Rectal smooth muscle tissue (tissue), 1 donor: ENCODE data around the gene PTPRG.

Experiments
- H3K27ac ChIP-seq: one replicate; pipeline ENCODE4 v1.7.0; 2013; ENCODE audit warnings: low read depth, low read length, inconsistent platforms
- H3K27me3 ChIP-seq: one replicate; pipeline ENCODE4 v1.7.0; 2013; ENCODE audit warnings: low read length; ENCODE audit not compliant: control insufficient read depth, insufficient read depth
- H3K36me3 ChIP-seq: one replicate; pipeline ENCODE4 v1.7.0; 2013; ENCODE audit warnings: low read length; ENCODE audit not compliant: control insufficient read depth, insufficient read depth
- H3K4me1 ChIP-seq: one replicate; pipeline ENCODE4 v1.7.0; 2013; ENCODE audit warnings: low read length; ENCODE audit not compliant: control insufficient read depth, insufficient read depth
- H3K4me3 ChIP-seq: one replicate; pipeline ENCODE4 v1.7.0; 2013; ENCODE audit warnings: low read length
- H3K9ac ChIP-seq: one replicate; pipeline ENCODE4 v1.7.0; 2013; ENCODE audit warnings: low read length

The PTPRG gene

GRCh38 chr3:61908382-61908781, 347.0 kb downstream of the PTPRG start:
- Histone ChIP-seq H3K36me3 (no peaks in the 10 kb centered on the region), H3K27ac (no peak overlapping the region), H3K4me3 (no peak overlapping the region), H3K9ac (no peak overlapping the region), H3K4me1 (peaks cover 15% of the 10 kb centered on the region), H3K27me3 (no peaks in the 10 kb centered on the region)

GRCh38 chr3:61910732-61911131, 349.4 kb downstream of the PTPRG start:
- Histone ChIP-seq H3K27me3 (no peaks in the 10 kb centered on the region), H3K9ac (no peak overlapping the region), H3K4me1 (no peaks in the 10 kb centered on the region), H3K36me3 (no peaks in the 10 kb centered on the region), H3K27ac (no peak overlapping the region), H3K4me3 (no peak overlapping the region)

GRCh38 chr3:61912158-61912557, 350.8 kb downstream of the PTPRG start:
- no peak overlapping the region for H3K27ac ChIP-seq
- H3K27me3 ChIP-seq, result no peaks in the 10 kb centered on the region
- H3K9ac ChIP-seq, result no peak overlapping the region
- no peak overlapping the region for H3K4me3 ChIP-seq
- H3K4me1 ChIP-seq, result no peaks in the 10 kb centered on the region
- no peaks in the 10 kb centered on the region for H3K36me3 ChIP-seq

GRCh38 chr3:61913701-61914100, 352.3 kb downstream of the PTPRG start:
- Histone ChIP-seq H3K36me3 (no peaks in the 10 kb centered on the region), H3K4me3 (no peak overlapping the region), H3K9ac (no peak overlapping the region), H3K4me1 (peaks cover under 1% of the 10 kb centered on the region), H3K27ac (no peak overlapping the region), H3K27me3 (no peaks in the 10 kb centered on the region)

DNA sequence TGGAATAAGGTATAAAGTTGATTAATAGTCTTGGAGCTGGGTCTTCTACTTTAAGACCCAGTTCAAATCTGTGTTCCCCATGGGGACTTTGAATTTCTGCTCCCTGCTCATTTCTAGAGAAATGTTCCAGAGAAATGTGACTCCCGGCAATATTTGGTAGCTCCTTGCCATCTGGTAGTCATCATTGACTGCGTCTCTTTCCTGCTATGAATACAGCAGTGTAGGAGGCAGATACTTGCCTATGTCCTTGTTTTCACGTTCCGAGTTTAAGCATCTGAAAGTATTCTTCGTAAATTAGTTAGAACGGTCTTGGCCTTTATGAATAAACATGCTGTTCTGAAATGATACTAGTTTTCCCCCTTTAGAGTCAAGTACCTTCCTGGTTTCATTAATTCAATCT, 352.9 kb downstream of the PTPRG start:
- no peaks in the 10 kb centered on the region for H3K36me3 ChIP-seq
- peaks cover 4% of the 10 kb centered on the region for H3K4me1 ChIP-seq
- H3K27me3 ChIP-seq, result no peaks in the 10 kb centered on the region
- no peak overlapping the region for H3K9ac ChIP-seq
- H3K27ac ChIP-seq, result no peak overlapping the region
- no peak overlapping the region for H3K4me3 ChIP-seq

- Histone ChIP-seq H3K36me3 (no peaks in the 10 kb centered on the region), H3K27me3 (no peaks in the 10 kb centered on the region), H3K4me1 (peaks cover 4% of the 10 kb centered on the region), H3K9ac (no peak overlapping the region), H3K4me3 (no peak overlapping the region), H3K27ac (no peak overlapping the region)
These were observed 353.9 kb downstream of the PTPRG start for GRCh38 chr3:61915296-61915695.

- H3K9ac ChIP-seq, result no peak overlapping the region
- H3K27me3 ChIP-seq, result no peaks in the 10 kb centered on the region
- no peak overlapping the region for H3K4me3 ChIP-seq
- H3K27ac ChIP-seq, result no peak overlapping the region
- peaks cover 11% of the 10 kb centered on the region for H3K4me1 ChIP-seq
- H3K36me3 ChIP-seq, result no peaks in the 10 kb centered on the region
These were observed 358.0 kb downstream of the PTPRG start for GRCh38 chr3:61919371-61919770.

- Histone ChIP-seq H3K36me3 (no peaks in the 10 kb centered on the region), H3K27ac (no peak overlapping the region), H3K4me1 (peaks cover 30% of the 10 kb centered on the region), H3K27me3 (no peaks in the 10 kb centered on the region), H3K9ac (no peak overlapping the region), H3K4me3 (no peak overlapping the region)
These were observed 360.7 kb downstream of the PTPRG start for GRCh38 chr3:61922118-61922517.

GRCh38 chr3:61924090-61924735, 362.8 kb downstream of the PTPRG start:
- Histone ChIP-seq H3K4me3 (no peak overlapping the region), H3K27me3 (no peaks in the 10 kb centered on the region), H3K4me1 (peaks cover 42% of the 10 kb centered on the region), H3K36me3 (no peaks in the 10 kb centered on the region), H3K9ac (no peak overlapping the region), H3K27ac (no peak overlapping the region)

DNA sequence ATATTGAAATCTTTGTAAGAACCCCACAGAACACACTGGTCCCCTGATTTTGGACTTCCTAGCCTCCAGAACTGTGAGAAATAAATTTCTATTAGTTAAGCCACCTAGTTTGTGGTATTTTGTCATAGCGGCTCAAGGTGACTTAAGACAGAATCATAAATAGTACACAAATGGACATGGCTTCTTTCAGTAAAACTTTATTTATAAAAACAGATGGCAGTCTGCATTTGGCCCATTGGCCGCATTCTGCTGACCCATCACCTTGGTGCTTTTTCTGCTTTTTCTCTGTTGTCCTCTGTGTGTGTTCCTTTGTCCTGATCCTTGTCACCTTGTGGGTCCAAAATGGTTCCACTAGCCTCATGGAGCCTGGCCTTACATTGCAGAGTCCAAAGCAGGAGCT, 363.6 kb downstream of the PTPRG start:
- H3K36me3 ChIP-seq, result no peaks in the 10 kb centered on the region
- no peak overlapping the region for H3K27ac ChIP-seq
- H3K4me3 ChIP-seq, result no peak overlapping the region
- H3K27me3 ChIP-seq, result no peaks in the 10 kb centered on the region
- H3K4me1 ChIP-seq, result peaks cover 42% of the 10 kb centered on the region
- no peak overlapping the region for H3K9ac ChIP-seq

- Histone ChIP-seq H3K27ac (peak overlapping the region; percentile 50), H3K36me3 (no peaks in the 10 kb centered on the region), H3K9ac (no peak overlapping the region), H3K4me1 (peaks cover 42% of the 10 kb centered on the region), H3K4me3 (no peak overlapping the region), H3K27me3 (no peaks in the 10 kb centered on the region)
These were observed 364.4 kb downstream of the PTPRG start for GRCh38 chr3:61925721-61926120.

- Histone ChIP-seq H3K9ac (no peak overlapping the region), H3K27me3 (no peaks in the 10 kb centered on the region), H3K27ac (peak overlapping the region; percentile 76), H3K4me3 (no peak overlapping the region), H3K36me3 (no peaks in the 10 kb centered on the region), H3K4me1 (peaks cover 42% of the 10 kb centered on the region)
These were observed 365.6 kb downstream of the PTPRG start for GRCh38 chr3:61926923-61927322.

DNA sequence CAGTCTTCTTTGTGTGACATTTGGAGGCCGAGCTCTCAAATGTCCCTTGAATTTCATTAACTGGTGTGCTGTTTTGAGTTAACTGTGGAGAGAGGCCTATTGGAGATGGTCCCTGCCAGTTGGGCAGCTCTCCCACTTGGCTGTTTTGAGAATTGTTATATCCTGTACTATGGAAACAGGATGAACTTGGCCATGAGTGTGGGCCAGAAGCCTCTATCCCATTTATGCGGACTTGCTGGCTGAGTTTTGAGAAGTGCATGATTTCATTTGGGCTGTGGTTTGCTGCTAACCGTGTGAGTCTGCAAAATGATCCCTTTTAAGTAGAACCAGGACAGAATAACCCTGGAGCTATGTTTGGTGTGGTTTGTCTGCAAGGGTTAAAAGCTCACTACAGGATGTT, 366.0 kb downstream of the PTPRG start:
- Histone ChIP-seq H3K4me1 (peaks cover 40% of the 10 kb centered on the region), H3K36me3 (no peaks in the 10 kb centered on the region), H3K9ac (no peak overlapping the region), H3K4me3 (no peak overlapping the region), H3K27me3 (no peaks in the 10 kb centered on the region), H3K27ac (peak overlapping the region; percentile 76)
